Thyroid gland (tissue), 4 donors: ENCODE measurements around the gene MRPL33.

Experiments used
- CTCF ChIP-seq, 6 experiments: fragments of 200-600 bp in 3 of 6; fragments of 450-650 bp in 3 of 6; sonication (generic) in 3 of 6; IDR thresholded peaks; one replicate each; pipeline ENCODE4 v1.5.1; 2016 to 2019; ENCODE audit warnings: antibody characterized with exemption in 6 of 6, mild to moderate bottlenecking in 2 of 6, inconsistent platforms in 1 of 6, moderate library complexity in 1 of 6
- POLR2A ChIP-seq, 2 donors: fragments of 450-650 bp; IDR thresholded peaks; one replicate each; pipeline ENCODE4 v1.6.1; 2017; ENCODE audit warnings: antibody characterized with exemption in 2 of 2, mild to moderate bottlenecking in 2 of 2, moderate library complexity in 1 of 2

DNA sequence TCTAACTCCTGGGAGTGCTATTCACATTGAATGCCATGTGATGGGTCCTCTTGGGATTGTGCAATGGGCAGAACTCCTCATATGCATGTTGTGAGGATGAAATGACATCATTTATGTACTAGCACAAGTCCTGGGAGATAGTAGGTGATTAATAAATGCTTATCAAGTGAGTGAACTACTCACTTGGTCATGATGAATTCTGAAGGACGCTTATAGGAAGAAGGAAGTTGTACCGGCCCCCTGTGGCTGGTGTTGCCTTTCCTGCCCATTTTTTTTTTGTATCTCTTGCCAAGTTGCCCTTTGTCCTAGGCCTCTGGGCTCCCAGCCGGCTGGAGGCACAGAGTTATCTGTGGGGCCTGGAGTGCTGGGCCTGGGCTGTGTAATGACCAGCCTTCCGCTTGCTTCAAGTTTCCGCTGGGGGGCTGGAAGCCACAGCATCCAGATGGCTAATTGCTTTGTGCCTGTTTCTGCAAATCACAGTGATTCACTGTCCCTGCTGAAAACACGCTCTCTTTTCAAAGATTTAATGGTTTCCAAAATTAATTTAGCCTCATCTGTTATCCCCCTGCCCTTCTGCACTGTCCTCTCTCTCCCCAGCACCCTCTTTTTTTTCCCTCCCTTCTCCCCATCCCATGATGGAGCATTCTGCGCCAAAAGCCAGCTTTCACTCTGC lies 33.7 kb upstream of the MRPL33 start:
- TF ChIP-seq POLR2A (IDR thresholded peaks at IDR 0.05) (no peak), CTCF (IDR thresholded peaks at IDR 0.05) (no peak)
